Astrocyte (in vitro differentiated cells and primary cell): Measurements from ENCODE around the gene CD244. TPM values are rescaled to one million over a fixed set of nuclear protein-coding genes. Genes with fewer than 3 reads are reported as not detected.

Experiments used
- total RNA-seq: library from RNA; stranded (reverse); gene quantifications from 2 replicates; pipeline ENCODE4 v1.2.1, GENCODE V29; 2021

CD244 gene
- total RNA-seq, 1 donor from 2014 or later = not detected

Other genes with a start within 250 kb of the CD244 start
- gene SLAMF1, start 215.8 kb downstream of the CD244 start, total RNA-seq = not detected in 2 replicates
- gene CD48, start 151.1 kb downstream of the CD244 start, total RNA-seq = not detected in 2 replicates
- gene SLAMF7, start 123.6 kb downstream of the CD244 start, total RNA-seq = 0.31 and 0.32 TPM in 2 replicates
- gene LY9, start 66.7 kb downstream of the CD244 start, total RNA-seq = not detected in 2 replicates
- gene ITLN1, start 22.3 kb upstream of the CD244 start, total RNA-seq = not detected in 2 replicates
- gene ITLN2, start 91.9 kb upstream of the CD244 start, total RNA-seq = not detected in 2 replicates
- gene F11R, start 158.3 kb upstream of the CD244 start, total RNA-seq = 53.7 and 68.6 TPM in 2 replicates
- gene TSTD1, start 176.1 kb upstream of the CD244 start, total RNA-seq = 9.5 TPM in 2 replicates
- gene USF1, start 183.1 kb upstream of the CD244 start, total RNA-seq = 61.3 and 70.1 TPM in 2 replicates
- 0.19 and 0.25 TPM in 2 replicates for gene ARHGAP30, start 207.0 kb upstream of the CD244 start, total RNA-seq
- 1.6 and 1.9 TPM in 2 replicates for gene NECTIN4, start 226.7 kb upstream of the CD244 start, total RNA-seq
- 1.5 and 1.8 TPM in 2 replicates for gene KLHDC9, start 235.5 kb upstream of the CD244 start, total RNA-seq